ENCODE results near the gene VCL. TPM values are rescaled to one million over a fixed set of nuclear protein-coding genes. Genes with fewer than 3 reads are reported as not detected.

VCL gene
- total and polyA plus RNA-seq, 4 donors = 4.3 to 37.8 (median 17.3) TPM

- no peak overlapping the region for H3K27ac ChIP-seq (ENCODE audit: low read depth in 1 of 2, low read length in 2 of 2)
These were observed 88.4 kb downstream of the VCL start for GRCh38 chr10:74086317-74086716.

GRCh38 chr10:74088722-74089121 lies 90.8 kb downstream of the VCL start:
- no peak for DNase-seq (ENCODE audit: low spot score)
- Histone ChIP-seq H3K4me3 (ENCODE audit: low read depth in 1 of 3, low read length in 3 of 3) (no peak overlapping the region), H3K36me3 (ENCODE audit: control insufficient read depth in 4 of 4, insufficient read depth in 3 of 4, low read depth in 1 of 4, low read length in 3 of 4) (peaks cover 0 to 11% (median 9%) of the 10 kb centered on the region in 4 donors), H3K9ac (ENCODE audit: low read depth in 1 of 2, low read length in 2 of 2) (no peak overlapping the region), H3K9me3 (ENCODE audit: control insufficient read depth in 4 of 4, low read length in 3 of 4) (no peaks in the 10 kb centered on the region), H3K4me1 (ENCODE audit: control insufficient read depth in 4 of 4, insufficient read depth in 4 of 4, low read length in 3 of 4) (peaks cover 0 to 1% (median 0%) of the 10 kb centered on the region in 4 donors), H3K27ac (ENCODE audit: low read depth in 1 of 2, low read length in 2 of 2) (no peak overlapping the region), H3K27me3 (ENCODE audit: control insufficient read depth in 4 of 4, insufficient read depth in 4 of 4, low read length in 3 of 4) (no peaks in the 10 kb centered on the region)
- WGBS = 75% methylated on average over 3 of the region's 3 CpGs
- TF ChIP-seq FOXA1 (IDR thresholded peaks at IDR 0.05) (no peak), ZBTB33 (IDR thresholded peaks at IDR 0.05) (no peak), TAF1 (conservative IDR thresholded peaks at IDR 0.05) (no peak), EGR1 (IDR thresholded peaks at IDR 0.05; ENCODE audit: low read depth in 2 of 2) (no peak), NR2F2 (IDR thresholded peaks at IDR 0.05) (no peak), RAD21 (IDR thresholded peaks at IDR 0.05) (no peak), GABPA (IDR thresholded peaks at IDR 0.05 in 1 of 2, conservative IDR thresholded peaks at IDR 0.05 in 1 of 2) (no peak), YY1 (IDR thresholded peaks at IDR 0.05) (no peak), RXRA (IDR thresholded peaks at IDR 0.05) (no peak)

More at GRCh38 chr10:74086317-74086716, 88.4 kb downstream of the VCL start:
- Histone ChIP-seq H3K36me3 (ENCODE audit: control insufficient read depth in 4 of 4, insufficient read depth in 3 of 4, low read depth in 1 of 4, low read length in 3 of 4) (peaks cover 0 to 11% (median 7%) of the 10 kb centered on the region in 4 donors), H3K4me1 (ENCODE audit: control insufficient read depth in 4 of 4, insufficient read depth in 4 of 4, low read length in 3 of 4) (peaks cover 4 to 17% (median 13%) of the 10 kb centered on the region in 4 donors), H3K9me3 (ENCODE audit: control insufficient read depth in 4 of 4, low read length in 3 of 4) (no peaks in the 10 kb centered on the region), H3K27me3 (ENCODE audit: control insufficient read depth in 4 of 4, insufficient read depth in 4 of 4, low read length in 3 of 4) (no peaks in the 10 kb centered on the region), H3K9ac (ENCODE audit: low read depth in 1 of 2, low read length in 2 of 2) (no peak overlapping the region), H3K4me3 (ENCODE audit: low read depth in 1 of 3, low read length in 3 of 3) (no peak overlapping the region)
- WGBS = 94% methylated on average over 2 of the region's 2 CpGs
- TF ChIP-seq FOXA2 (IDR thresholded peaks at IDR 0.05) (no peak), EGR1 (IDR thresholded peaks at IDR 0.05; ENCODE audit: low read depth in 2 of 2) (no peak), NR2F2 (IDR thresholded peaks at IDR 0.05) (no peak), RAD21 (IDR thresholded peaks at IDR 0.05) (no peak), YY1 (IDR thresholded peaks at IDR 0.05) (no peak), RXRA (IDR thresholded peaks at IDR 0.05) (no peak), GABPA (IDR thresholded peaks at IDR 0.05 in 1 of 2, conservative IDR thresholded peaks at IDR 0.05 in 1 of 2) (no peak), REST (IDR thresholded peaks at IDR 0.05) (no peak), JUND (IDR thresholded peaks at IDR 0.05) (no peak), TAF1 (conservative IDR thresholded peaks at IDR 0.05) (no peak), ZBTB33 (IDR thresholded peaks at IDR 0.05) (no peak), SP1 (IDR thresholded peaks at IDR 0.05) (no peak), FOXA1 (IDR thresholded peaks at IDR 0.05) (no peak)
- TF ChIP-seq, protein P1, sequence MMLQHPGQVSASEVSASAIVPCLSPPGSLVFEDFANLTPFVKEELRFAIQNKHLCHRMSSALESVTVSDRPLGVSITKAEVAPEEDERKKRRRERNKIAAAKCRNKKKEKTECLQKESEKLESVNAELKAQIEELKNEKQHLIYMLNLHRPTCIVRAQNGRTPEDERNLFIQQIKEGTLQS (IDR thresholded peaks at IDR 0.05) = no peak
- DNase-seq (ENCODE audit: low spot score) = no peak
